Testis (tissue), 3 donors: ENCODE data around the gene EHHADH. TPM values are rescaled to one million over a fixed set of nuclear protein-coding genes. Genes with fewer than 3 reads are reported as not detected.
"Not testable (repeated sequence)": the region's sequence is repeated elsewhere in the genome, so short reads cannot be mapped to it uniquely, and the experiment has no call there.

Experiments used
- DNase-seq: peaks from one replicate; pipeline ENCODE4 v3.0.0-alpha.2; 2019
- H3K27ac ChIP-seq, 2 donors: fragments of 200-600 bp; sonication (generic); one replicate each; pipeline ENCODE4 v1.5.1; 2019
- H3K27me3 ChIP-seq: fragments of 200-600 bp; sonication (generic); one replicate; pipeline ENCODE4 v1.5.1; 2019
- H3K36me3 ChIP-seq: fragments of 200-600 bp; sonication (generic); one replicate; pipeline ENCODE4 v1.5.1; 2017; ENCODE audit warnings: low read depth; ENCODE audit errors: missing control alignments
- H3K4me1 ChIP-seq: fragments of 200-600 bp; sonication (generic); one replicate; pipeline ENCODE4 v1.5.1; 2019
- H3K4me3 ChIP-seq, 2 donors: fragments of 200-600 bp; sonication (generic); one replicate each; pipeline ENCODE4 v1.5.1; 2017 to 2019
- H3K9me3 ChIP-seq: fragments of 200-600 bp; sonication (generic); one replicate; pipeline ENCODE4 v1.5.1; 2017
- CTCF ChIP-seq, 3 experiments: fragments of 450-650 bp in 2 of 3; fragments of 200-600 bp in 1 of 3; sonication (generic) in 1 of 3; IDR thresholded peaks; one replicate each; pipeline ENCODE4 v1.5.1; 2016 to 2019; ENCODE audit warnings: antibody characterized with exemption in 3 of 3, mild to moderate bottlenecking in 2 of 3, moderate library complexity in 1 of 3
- POLR2A ChIP-seq: fragments of 450-650 bp; IDR thresholded peaks from one replicate; pipeline ENCODE4 v1.6.1; 2017; ENCODE audit warnings: antibody characterized with exemption, mild to moderate bottlenecking, moderate library complexity
- WGBS, 2 donors: methylation state at CpG; one replicate each; pipeline ENCODE4 v1.1.5; 2018; 5-methylcytosine and 5-hydroxymethylcytosine counted together
- intact Hi-C: fragments of 100-400 bp; cut with DNase I; formaldehyde crosslinking; loops from one replicate; pipeline ENCODE4 v1.15.1; 2023; ENCODE audit warnings: low total_unique reads
- polyA plus RNA-seq: library from polyadenylated mRNA; stranded (reverse); fragments of 350-450 nt; fragmentation: Illumina TruSeq; extraction: RNeasy Lipid Tissue Mini Kit (QIAGEN cat#74804); gene quantifications from one replicate; pipeline ENCODE4 v1.2.3, GENCODE V29; 2014; ENCODE audit warnings: low read depth, low replicate concordance; ENCODE audit not compliant: insufficient read depth
- total RNA-seq, 2 donors: library from RNA; depleted of rRNA; stranded (reverse); fragments of >200 nt; gene quantifications; one replicate each; pipeline ENCODE4 v1.2.3, GENCODE V29; 2016

Gene EHHADH
- total and polyA plus RNA-seq, 3 donors from 2014 or later: 5.2 to 7.5 (median 6.1) TPM

- H3K9me3 ChIP-seq: no peaks in the 10 kb centered on the region
- WGBS, 2 donors: 97 to 98% methylated on average over 1 of the region's 1 CpG
Measured at GRCh38 chr3:185257334-185257733, 3.5 kb upstream of the EHHADH start.

GRCh38 chr3:185254799-185255198 is 950 bp upstream of the EHHADH start:
- DNase-seq: no peak
- Histone ChIP-seq H3K4me1 (no peaks in the 10 kb centered on the region), H3K36me3 (no peaks in the 10 kb centered on the region), H3K27me3 (no peaks in the 10 kb centered on the region), H3K27ac (peak overlapping the region in 1 of 2 donors; percentile 42), H3K9me3 (no peaks in the 10 kb centered on the region), H3K4me3 (no peak overlapping the region)
- no peak for TF ChIP-seq CTCF (IDR thresholded peaks at IDR 0.05)
- TF ChIP-seq POLR2A: no peak
- intact Hi-C loops: no loop called here
- WGBS, 2 donors: 73 to 74% methylated on average over 4 of the region's 4 CpGs

More at GRCh38 chr3:185257334-185257733, 3.5 kb upstream of the EHHADH start:
- no peak overlapping the region for H3K4me3 ChIP-seq
- intact Hi-C loops: no loop called here
- no peak overlapping the region for H3K27ac ChIP-seq
- H3K4me1 ChIP-seq: no peaks in the 10 kb centered on the region
- TF ChIP-seq CTCF (IDR thresholded peaks at IDR 0.05): no peak
- TF ChIP-seq POLR2A: no peak
- no peaks in the 10 kb centered on the region for H3K27me3 ChIP-seq
- no peaks in the 10 kb centered on the region for H3K36me3 ChIP-seq
- no peak for DNase-seq

- intact Hi-C loops, H3K36me3 ChIP-seq, H3K27ac ChIP-seq, H3K9me3 ChIP-seq, H3K4me3 ChIP-seq, H3K4me1 ChIP-seq, H3K27me3 ChIP-seq, DNase-seq: not testable (repeated sequence)
- 52 to 73% methylated on average over 4 of the region's 4 CpGs for WGBS, 2 donors
Measured at GRCh38 chr3:185253133-185253532, 716 bp downstream of the EHHADH start.

GRCh38 chr3:185251272-185251671 is 2.6 kb downstream of the EHHADH start:
- intact Hi-C loops: no loop called here
- no peaks in the 10 kb centered on the region for H3K27me3 ChIP-seq
- no peak for TF ChIP-seq CTCF (IDR thresholded peaks at IDR 0.05)
- TF ChIP-seq POLR2A: no peak
- H3K36me3 ChIP-seq: no peaks in the 10 kb centered on the region
- no peaks in the 10 kb centered on the region for H3K9me3 ChIP-seq
- H3K27ac ChIP-seq: no peak overlapping the region
- WGBS, 2 donors: 92 to 97% methylated on average over 5 of the region's 5 CpGs
- no peaks in the 10 kb centered on the region for H3K4me1 ChIP-seq
- DNase-seq: no peak
- H3K4me3 ChIP-seq: no peak overlapping the region

- Histone ChIP-seq H3K27ac (no peak overlapping the region), H3K4me3 (no peak overlapping the region), H3K9me3 (no peaks in the 10 kb centered on the region), H3K4me1 (no peaks in the 10 kb centered on the region), H3K27me3 (no peaks in the 10 kb centered on the region), H3K36me3 (no peaks in the 10 kb centered on the region)
- DNase-seq: no peak
- intact Hi-C loops: no loop called here
- TF ChIP-seq POLR2A: no peak
- TF ChIP-seq CTCF (IDR thresholded peaks at IDR 0.05): no peak
- 0% methylated on average over 1 of the region's 1 CpG for WGBS, 2 donors
Measured at GRCh38 chr3:185250653-185251052, 3.2 kb downstream of the EHHADH start.
